Activated T-cell treated with anti-CD3 and anti-CD28 coated beads, Interleukin-2, amount 50 U/mL, for 24 hours (primary cell): ENCODE measurements around the gene NBAS.

Experiments
- DNase-seq: peaks from one replicate; pipeline ENCODE4 v3.0.0-alpha.2; 2020
- H3K27ac Mint-ChIP-seq: 2 replicates; pipeline ENCODE4 v1.8.0; 2020; ENCODE audit warnings: mild to moderate bottlenecking, mixed read lengths
- H3K27me3 Mint-ChIP-seq: 2 replicates; pipeline ENCODE4 v1.8.0; 2020; ENCODE audit warnings: mixed read lengths
- H3K36me3 Mint-ChIP-seq: 2 replicates; pipeline ENCODE4 v1.8.0; 2020; ENCODE audit warnings: low read depth, mixed read lengths
- H3K4me1 Mint-ChIP-seq: 2 replicates; pipeline ENCODE4 v1.8.0; 2020; ENCODE audit warnings: low read depth, mixed read lengths
- H3K4me3 Mint-ChIP-seq: 2 replicates; pipeline ENCODE4 v1.8.0; 2020; ENCODE audit warnings: mild to moderate bottlenecking, moderate library complexity, mixed read lengths
- H3K9me3 Mint-ChIP-seq: 2 replicates; pipeline ENCODE4 v1.8.0; 2020; ENCODE audit warnings: mixed read lengths

Gene NBAS

DNA sequence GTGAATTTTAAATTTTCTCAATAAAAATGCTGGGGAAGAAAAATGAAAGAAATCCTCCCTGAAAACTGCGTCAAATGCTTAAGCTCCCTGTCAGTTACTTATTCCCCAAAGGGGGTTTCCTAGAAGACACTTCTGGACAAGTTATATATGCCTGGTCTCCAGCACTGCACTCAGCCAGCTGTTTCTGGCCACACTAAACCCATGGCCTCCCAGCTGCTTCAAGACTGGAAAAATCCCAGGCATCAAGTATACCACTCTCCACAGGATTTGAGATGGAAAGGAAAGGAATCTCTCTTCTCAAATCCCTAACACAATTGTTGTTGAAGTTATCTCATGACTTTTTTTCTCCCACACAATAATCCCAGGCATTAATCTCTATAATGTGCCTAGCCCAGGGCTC, 245.7 kb downstream of the NBAS start:
- Mint-ChIP-seq H3K36me3 (peaks cover 80% of the 10 kb centered on the region), H3K4me1 (peaks cover 50% of the 10 kb centered on the region), H3K4me3 (no peak overlapping the region), H3K27ac (no peak overlapping the region), H3K9me3 (peaks cover 26% of the 10 kb centered on the region), H3K27me3 (no peaks in the 10 kb centered on the region)
- no peak for DNase-seq

DNA sequence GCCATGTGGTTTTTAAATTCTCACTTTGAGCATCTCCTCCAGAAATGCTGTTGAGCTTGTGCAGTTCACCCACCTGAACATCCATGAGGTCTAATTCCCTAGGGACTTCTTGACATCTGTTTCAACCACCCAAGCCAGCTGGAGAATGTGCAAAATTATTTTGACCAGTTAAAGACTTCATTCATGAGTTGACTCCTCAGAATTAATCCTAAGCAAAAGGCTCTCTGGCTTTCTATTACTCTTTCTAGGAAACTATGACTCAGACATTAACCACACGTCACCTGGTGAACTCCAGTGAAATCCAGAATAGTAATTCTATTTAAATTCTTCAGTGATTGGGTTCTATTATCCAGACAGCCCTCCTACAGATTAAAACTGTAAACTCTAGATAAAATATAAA, 247.5 kb downstream of the NBAS start:
- Mint-ChIP-seq H3K4me3 (no peak overlapping the region), H3K27ac (no peak overlapping the region), H3K4me1 (peaks cover 50% of the 10 kb centered on the region), H3K27me3 (no peaks in the 10 kb centered on the region), H3K36me3 (peaks cover 77% of the 10 kb centered on the region), H3K9me3 (peaks cover 14% of the 10 kb centered on the region)
- DNase-seq, result no peak

DNA sequence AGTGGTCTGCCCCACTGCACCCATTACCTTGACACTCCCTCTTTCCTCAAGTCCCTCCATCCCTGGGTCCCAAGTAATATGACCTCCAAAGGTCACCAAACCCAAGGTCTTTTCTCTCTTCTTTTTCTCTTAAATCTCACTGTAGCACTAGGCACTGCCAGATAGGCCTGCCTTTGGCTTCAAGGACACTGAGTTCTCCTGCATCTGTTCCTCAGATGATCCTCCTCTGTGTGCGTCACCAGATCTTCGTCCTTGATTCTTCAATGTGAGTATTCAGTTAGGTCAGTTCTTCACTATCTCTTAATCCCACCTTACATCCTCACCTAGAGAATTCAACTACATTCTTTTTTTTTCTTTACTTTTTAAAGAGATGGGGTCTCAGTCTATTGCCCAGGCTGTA, 249.2 kb downstream of the NBAS start:
- H3K27me3 Mint-ChIP-seq, result no peaks in the 10 kb centered on the region
- H3K9me3 Mint-ChIP-seq, result peaks cover 5% of the 10 kb centered on the region
- peaks cover 77% of the 10 kb centered on the region for H3K36me3 Mint-ChIP-seq
- no peak overlapping the region for H3K27ac Mint-ChIP-seq
- no peak overlapping the region for H3K4me3 Mint-ChIP-seq
- no peak for DNase-seq
- H3K4me1 Mint-ChIP-seq, result peaks cover 45% of the 10 kb centered on the region

DNA sequence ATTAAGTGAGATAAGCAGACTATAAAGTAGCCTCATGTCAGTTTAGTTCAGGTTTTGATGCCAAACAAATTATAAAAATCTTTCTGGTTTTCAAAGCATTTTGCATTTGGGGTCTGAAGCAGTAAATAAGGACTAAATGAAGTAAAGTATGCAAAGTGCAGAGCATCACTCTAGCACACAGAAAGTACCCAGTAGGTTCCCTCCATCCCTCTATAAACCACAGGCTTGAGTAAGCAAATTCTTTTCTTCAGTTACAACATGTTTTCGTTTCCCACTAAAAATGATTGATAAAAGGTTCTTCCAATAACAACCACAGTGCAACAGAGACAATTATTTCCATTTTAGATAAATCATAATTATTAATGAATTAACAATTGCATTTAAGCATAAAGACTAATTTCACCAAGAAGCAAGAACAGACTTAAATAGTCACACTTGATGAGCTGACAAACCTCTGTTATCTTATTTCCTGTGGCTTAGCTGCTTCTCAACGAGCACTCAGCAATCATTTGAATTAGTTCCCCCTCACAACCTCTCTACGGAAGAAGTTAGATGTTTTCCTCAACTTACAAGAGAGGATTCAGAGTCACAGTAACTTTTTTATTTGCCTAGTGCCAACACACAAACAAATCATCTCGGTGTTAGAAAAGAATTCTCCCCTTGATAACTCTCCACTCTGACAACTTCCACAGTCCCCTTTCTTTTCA, 249.8 kb downstream of the NBAS start:
- H3K27me3 Mint-ChIP-seq, result no peaks in the 10 kb centered on the region
- H3K4me1 Mint-ChIP-seq, result peaks cover 39% of the 10 kb centered on the region
- H3K36me3 Mint-ChIP-seq, result peaks cover 77% of the 10 kb centered on the region
- DNase-seq, result no peak
- no peak overlapping the region for H3K4me3 Mint-ChIP-seq
- H3K27ac Mint-ChIP-seq, result no peak overlapping the region
- H3K9me3 Mint-ChIP-seq, result peaks cover 3% of the 10 kb centered on the region

DNA sequence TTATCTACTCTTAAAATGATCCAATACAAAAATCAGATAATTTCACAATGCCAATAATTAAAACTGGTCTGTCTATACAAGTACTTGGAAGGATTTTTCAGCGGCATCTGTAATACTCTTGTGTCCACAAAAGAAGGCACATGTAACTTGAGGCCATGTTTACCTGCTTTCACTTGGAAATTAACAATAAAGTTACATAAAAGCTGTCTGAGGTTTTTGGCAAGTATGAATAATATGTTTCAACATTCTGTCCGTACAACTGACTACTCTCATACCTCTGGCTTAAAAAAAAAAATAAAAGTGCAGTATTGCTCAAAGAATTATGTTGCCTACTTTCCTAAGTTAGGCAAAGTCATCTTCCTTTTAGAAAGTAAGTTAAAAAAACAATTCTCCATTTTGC, 253.6 kb downstream of the NBAS start:
- Mint-ChIP-seq H3K4me3 (no peak overlapping the region), H3K27ac (no peak overlapping the region), H3K27me3 (no peaks in the 10 kb centered on the region), H3K36me3 (peaks cover 87% of the 10 kb centered on the region), H3K4me1 (peaks cover 23% of the 10 kb centered on the region), H3K9me3 (peaks cover 3% of the 10 kb centered on the region)
- no peak for DNase-seq

DNA sequence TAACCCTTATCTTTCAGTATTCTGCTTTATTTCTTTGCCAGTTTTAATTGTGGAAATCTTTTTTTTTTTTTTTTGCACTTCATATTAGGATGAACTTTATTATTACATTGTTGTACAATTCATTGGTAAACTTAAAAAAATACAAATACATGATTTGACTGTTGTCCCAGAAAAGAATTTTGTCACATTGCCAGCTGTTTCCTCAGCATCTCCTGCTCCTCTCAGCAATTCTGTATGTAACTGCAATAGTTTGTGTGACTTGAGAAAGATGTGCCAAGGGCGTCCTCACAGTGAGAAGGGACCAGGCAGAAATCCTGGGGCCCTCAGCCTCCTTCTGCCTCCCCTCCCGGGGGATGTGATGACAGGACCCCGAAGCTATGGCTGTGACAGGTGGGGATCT, 254.4 kb downstream of the NBAS start:
- peaks cover 23% of the 10 kb centered on the region for H3K4me1 Mint-ChIP-seq
- H3K27ac Mint-ChIP-seq, result no peak overlapping the region
- H3K36me3 Mint-ChIP-seq, result peaks cover 89% of the 10 kb centered on the region
- DNase-seq, result no peak
- H3K27me3 Mint-ChIP-seq, result no peaks in the 10 kb centered on the region
- no peak overlapping the region for H3K4me3 Mint-ChIP-seq
- H3K9me3 Mint-ChIP-seq, result peaks cover 3% of the 10 kb centered on the region

DNA sequence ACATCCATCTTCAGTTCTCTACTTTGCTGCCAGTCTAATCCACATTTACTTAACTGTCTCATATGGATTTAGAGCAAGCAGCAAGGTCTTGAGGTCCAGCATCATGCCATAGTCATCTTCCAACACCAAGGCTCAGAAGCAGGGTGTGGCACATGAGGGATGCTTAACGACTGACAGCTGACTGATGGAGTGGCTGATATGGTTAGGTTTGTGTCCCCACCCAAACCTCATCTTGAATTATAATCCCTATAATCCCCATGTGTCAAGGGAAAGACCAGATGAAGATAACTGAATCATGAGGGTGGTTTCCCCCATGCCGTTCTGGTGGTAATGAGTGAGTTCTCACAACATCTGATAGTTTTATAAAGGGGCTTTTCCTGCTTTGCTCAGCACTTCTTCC, 257.3 kb downstream of the NBAS start:
- H3K4me3 Mint-ChIP-seq, result no peak overlapping the region
- H3K36me3 Mint-ChIP-seq, result peaks cover 91% of the 10 kb centered on the region
- no peaks in the 10 kb centered on the region for H3K27me3 Mint-ChIP-seq
- peaks cover 31% of the 10 kb centered on the region for H3K4me1 Mint-ChIP-seq
- no peak for DNase-seq
- no peak overlapping the region for H3K27ac Mint-ChIP-seq
- H3K9me3 Mint-ChIP-seq, result peaks cover 3% of the 10 kb centered on the region

DNA sequence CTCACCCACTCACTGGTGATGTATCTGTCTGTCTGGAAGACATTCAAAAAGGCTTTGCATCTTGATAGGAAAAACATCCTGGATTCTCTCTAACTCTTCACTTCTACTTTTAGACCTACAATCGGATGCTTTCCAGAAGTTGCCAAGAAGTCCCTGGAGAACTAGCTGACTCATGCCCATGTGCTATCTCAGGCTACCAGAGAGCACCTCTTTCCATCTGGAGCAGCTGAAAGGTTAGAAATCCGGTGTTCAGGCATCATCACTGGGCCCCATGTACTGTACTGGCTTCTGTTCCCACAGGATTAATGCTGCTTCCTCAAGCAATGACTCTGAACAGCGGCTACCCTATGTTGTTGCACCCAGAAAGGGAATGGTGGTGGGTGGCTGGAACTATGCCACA, 259.0 kb downstream of the NBAS start:
- no peak overlapping the region for H3K27ac Mint-ChIP-seq
- no peak for DNase-seq
- H3K9me3 Mint-ChIP-seq, result peaks cover 3% of the 10 kb centered on the region
- H3K4me3 Mint-ChIP-seq, result no peak overlapping the region
- no peaks in the 10 kb centered on the region for H3K27me3 Mint-ChIP-seq
- H3K4me1 Mint-ChIP-seq, result peaks cover 36% of the 10 kb centered on the region
- peaks cover 92% of the 10 kb centered on the region for H3K36me3 Mint-ChIP-seq

DNA sequence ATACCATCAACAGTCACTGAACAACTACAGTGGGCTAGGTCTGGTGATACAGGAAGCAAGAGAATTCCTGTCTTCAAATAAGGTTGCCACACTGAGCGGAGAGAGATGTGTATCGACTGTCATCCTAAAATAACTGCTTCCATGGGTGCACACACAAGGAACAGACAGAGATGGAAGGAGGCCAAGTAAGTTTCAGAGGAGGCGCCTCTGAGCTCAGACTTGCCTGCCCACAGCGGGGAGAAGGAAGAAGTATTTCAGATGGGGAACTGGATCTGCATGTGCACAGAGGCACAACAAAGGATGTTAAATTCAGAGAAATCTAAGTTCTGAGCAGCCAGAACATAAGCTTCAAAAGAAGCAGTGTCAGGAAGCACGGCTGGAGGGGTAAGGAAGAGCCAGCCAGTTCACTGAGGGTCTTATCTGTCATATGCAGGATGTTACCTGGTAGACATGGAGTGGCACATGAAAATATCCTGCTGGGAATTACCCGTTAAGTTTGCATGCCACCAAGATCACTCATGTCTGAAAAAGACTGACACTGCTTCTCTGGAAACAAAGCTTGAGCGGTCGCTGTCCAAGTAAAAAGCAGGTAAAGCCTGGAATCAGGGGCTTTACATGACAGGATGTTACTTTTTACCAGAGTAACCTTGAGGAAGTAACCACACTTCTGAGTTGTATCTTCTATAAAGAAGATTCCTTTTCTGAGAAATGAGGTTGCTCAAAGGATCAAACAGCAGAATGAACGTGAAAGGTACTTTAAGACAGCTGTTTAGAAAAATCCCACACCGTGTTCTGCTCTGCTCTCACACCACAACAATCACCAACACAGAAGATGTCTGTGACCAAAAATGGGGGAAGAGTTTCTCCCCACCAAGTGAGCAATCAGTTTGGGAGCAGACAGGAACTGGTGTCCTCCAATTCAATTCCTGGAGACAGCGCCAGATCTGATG, 260.2 kb downstream of the NBAS start:
- Mint-ChIP-seq H3K36me3 (peaks cover 91% of the 10 kb centered on the region), H3K27me3 (no peaks in the 10 kb centered on the region), H3K9me3 (peaks cover 3% of the 10 kb centered on the region), H3K4me3 (no peak overlapping the region), H3K4me1 (peaks cover 36% of the 10 kb centered on the region), H3K27ac (no peak overlapping the region)
- no peak for DNase-seq

DNA sequence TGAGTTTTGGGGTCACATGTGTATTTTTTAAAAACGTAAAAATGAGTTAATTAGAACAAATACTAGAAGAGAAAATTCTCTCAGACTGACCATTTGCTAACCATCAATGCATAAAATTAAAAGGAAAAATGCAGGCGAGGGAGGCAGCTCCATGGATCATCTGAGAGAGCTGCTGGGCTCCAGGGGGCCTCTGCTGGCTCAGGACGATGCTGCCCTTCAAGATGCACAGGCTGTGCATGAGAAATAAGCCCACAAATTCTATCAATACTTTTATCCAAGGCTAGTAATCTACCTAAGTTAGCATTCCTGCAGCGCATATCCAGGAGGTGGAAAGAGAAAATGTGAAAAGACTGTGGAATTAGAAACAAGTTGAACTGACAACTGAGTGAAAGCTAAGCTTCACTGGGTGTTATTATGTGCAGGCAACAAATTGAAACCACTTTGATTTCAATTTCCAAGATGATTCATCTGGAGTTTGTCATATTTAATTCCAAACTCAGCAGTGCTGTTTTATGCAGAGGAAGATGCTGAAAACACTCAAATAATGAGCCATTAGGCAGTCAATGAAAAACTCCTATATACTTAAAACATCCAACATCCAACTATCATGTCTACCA, 261.1 kb downstream of the NBAS start:
- no peak overlapping the region for H3K27ac Mint-ChIP-seq
- H3K9me3 Mint-ChIP-seq, result no peaks in the 10 kb centered on the region
- no peak for DNase-seq
- peaks cover 91% of the 10 kb centered on the region for H3K36me3 Mint-ChIP-seq
- H3K4me3 Mint-ChIP-seq, result no peak overlapping the region
- no peaks in the 10 kb centered on the region for H3K27me3 Mint-ChIP-seq
- peaks cover 36% of the 10 kb centered on the region for H3K4me1 Mint-ChIP-seq

DNA sequence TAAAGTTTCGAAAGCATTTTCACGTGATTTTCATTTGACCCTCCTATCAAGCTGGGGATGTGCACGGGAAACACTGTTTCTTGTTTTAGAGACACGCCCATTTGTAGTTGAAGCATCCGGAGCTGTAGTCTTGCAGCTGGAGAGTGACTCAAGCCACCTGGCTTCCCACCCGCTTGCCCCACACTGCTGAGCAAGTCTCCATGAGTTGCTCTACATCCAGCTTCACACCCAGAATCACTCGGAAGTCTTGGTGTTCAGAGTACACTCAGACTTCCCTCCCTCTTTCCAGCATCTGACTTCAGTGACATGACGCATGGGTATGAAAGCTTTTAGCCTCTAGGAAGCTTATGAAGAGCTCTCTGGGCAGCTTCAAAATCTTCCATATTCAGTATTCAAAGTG, 262.4 kb downstream of the NBAS start:
- Mint-ChIP-seq H3K4me3 (no peak overlapping the region), H3K4me1 (peaks cover 32% of the 10 kb centered on the region), H3K36me3 (peaks cover 89% of the 10 kb centered on the region), H3K9me3 (no peaks in the 10 kb centered on the region), H3K27ac (no peak overlapping the region), H3K27me3 (no peaks in the 10 kb centered on the region)
- DNase-seq, result no peak

DNA sequence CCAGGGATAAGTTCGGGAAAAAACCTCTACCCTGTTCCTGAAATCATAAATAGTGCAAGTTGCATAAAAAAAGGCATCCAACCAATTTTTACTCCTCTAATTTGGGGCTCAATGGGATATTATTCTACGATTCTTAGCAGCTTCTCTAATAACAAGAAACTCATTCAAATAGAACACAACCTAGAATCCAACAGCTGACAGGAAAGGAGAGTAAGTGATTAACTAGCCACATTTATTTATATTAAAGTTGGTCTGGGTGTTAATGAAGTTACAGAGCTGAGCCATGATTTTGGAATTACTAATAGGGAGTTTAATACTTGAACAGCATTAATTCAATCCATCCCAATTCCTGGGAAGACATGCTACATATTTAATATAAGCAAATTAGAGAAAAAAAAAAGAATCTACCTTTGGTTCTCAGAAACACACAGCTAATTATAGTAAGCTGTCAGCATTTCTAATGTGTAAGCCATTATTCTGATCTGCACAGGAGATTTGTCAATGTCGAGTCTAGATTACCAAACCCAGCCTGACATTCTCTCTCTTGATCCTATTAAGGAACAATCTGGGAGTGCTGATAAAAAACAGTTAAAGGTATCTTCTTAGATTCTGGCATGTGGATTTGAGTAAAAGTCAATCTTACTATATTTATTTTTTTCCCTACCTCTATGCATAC, 267.7 kb downstream of the NBAS start:
- Mint-ChIP-seq H3K4me3 (no peak overlapping the region), H3K36me3 (peaks cover 85% of the 10 kb centered on the region), H3K27ac (no peak overlapping the region), H3K27me3 (no peaks in the 10 kb centered on the region), H3K4me1 (peaks cover under 1% of the 10 kb centered on the region), H3K9me3 (no peaks in the 10 kb centered on the region)
- no peak for DNase-seq

DNA sequence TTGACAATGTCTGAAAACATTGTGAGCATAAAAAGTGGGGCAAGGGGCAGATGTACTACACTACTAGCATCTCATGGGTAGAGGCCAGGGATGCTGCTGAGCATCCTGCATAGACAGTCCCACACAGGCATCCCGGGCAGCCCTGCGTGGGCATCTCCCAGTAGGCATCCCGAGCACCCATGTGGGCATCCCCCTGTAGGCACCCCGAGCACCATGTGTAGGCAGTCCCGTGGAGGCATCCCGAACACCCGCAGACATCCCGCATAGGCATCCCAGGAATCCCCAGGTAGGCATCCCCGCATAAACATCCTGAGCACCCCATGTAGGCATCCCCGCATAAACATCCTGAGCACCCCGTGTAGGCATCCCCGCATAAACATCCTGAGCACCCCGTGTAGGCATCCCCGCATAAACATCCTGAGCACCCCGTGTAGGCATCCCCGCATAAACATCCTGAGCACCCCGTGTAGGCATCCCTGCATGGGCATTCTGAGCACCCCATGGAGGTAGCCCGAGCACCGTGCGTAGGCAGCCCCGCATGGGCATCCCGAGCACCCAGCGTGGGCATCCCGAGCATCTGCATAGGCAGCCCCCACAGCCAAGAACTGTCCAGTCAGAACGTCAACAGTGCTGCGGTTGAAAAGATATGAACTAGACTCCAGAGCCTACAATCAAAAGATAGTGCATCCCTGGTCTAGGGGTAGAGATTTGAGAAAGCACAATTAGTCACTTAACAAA, 273.5 kb downstream of the NBAS start:
- no peak for DNase-seq
- no peak overlapping the region for H3K27ac Mint-ChIP-seq
- H3K9me3 Mint-ChIP-seq, result no peaks in the 10 kb centered on the region
- peaks cover 82% of the 10 kb centered on the region for H3K36me3 Mint-ChIP-seq
- H3K27me3 Mint-ChIP-seq, result no peaks in the 10 kb centered on the region
- H3K4me1 Mint-ChIP-seq, result no peaks in the 10 kb centered on the region
- H3K4me3 Mint-ChIP-seq, result no peak overlapping the region

DNA sequence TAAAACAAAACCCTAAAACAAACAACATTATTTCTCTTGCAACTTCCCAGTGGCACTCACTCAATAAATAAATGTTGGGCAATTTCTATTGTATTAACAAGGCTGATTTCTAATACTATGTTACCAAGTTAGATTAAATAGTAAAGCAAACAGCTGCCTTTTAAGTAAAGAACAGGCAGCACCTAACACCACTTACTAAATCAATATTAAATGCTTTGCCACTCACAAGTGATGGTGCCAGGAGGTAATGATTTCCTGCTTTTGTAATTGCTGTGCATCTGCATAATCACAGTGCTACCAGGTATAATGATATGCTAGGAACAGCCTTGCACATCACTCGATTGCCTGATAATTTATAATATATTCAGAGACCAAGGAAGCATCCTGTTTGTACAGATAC, 276.5 kb downstream of the NBAS start:
- Mint-ChIP-seq H3K9me3 (no peaks in the 10 kb centered on the region), H3K36me3 (peaks cover 80% of the 10 kb centered on the region), H3K4me3 (no peak overlapping the region), H3K4me1 (no peaks in the 10 kb centered on the region), H3K27me3 (no peaks in the 10 kb centered on the region), H3K27ac (no peak overlapping the region)
- no peak for DNase-seq
